ENCODE data around the gene GNG10. TPM values are rescaled to one million over a fixed set of nuclear protein-coding genes. Genes with fewer than 3 reads are reported as not detected.

Gene GNG10
- total RNA-seq, 1 experiment from 2014 or later: 31.0 TPM

DNA sequence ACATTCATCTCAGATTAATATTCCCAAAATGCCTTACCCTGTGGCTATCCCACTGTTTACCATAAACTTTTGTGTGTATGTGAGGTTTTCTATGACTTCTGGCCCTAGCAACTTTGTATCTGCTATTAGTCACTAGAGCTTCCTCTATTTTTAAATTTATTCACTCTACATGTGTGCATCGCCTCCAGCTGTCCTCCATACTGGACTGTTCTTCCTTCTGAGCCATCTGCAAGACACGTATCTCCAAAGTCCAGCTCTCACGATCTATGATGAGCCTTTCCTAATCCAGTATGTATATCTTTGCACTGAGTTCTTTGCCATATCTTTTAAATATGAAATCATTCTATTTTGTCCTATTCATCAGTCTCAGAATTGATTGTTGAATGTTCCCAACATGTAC is 1.7 kb upstream of the GNG10 start:
- no peak overlapping the region for H3K4me2 ChIP-seq (ENCODE audit: insufficient read depth, insufficient read length, low read length)
- H2BK15ac ChIP-seq (ENCODE audit: low read depth, low read length): no peak overlapping the region
- peaks cover 5 to 12% (median 5%) of the 10 kb centered on the region in 3 experiments; a peak in 6 of 7 replicates for H3K36me3 Mint-ChIP-seq (ENCODE audit: insufficient read depth in 1 of 3, low read depth in 3 of 3)
- H4K8ac ChIP-seq (replicated peaks; ENCODE audit: insufficient read length, low read depth, low read length): no peak overlapping the region
- TF ChIP-seq, protein P1, sequence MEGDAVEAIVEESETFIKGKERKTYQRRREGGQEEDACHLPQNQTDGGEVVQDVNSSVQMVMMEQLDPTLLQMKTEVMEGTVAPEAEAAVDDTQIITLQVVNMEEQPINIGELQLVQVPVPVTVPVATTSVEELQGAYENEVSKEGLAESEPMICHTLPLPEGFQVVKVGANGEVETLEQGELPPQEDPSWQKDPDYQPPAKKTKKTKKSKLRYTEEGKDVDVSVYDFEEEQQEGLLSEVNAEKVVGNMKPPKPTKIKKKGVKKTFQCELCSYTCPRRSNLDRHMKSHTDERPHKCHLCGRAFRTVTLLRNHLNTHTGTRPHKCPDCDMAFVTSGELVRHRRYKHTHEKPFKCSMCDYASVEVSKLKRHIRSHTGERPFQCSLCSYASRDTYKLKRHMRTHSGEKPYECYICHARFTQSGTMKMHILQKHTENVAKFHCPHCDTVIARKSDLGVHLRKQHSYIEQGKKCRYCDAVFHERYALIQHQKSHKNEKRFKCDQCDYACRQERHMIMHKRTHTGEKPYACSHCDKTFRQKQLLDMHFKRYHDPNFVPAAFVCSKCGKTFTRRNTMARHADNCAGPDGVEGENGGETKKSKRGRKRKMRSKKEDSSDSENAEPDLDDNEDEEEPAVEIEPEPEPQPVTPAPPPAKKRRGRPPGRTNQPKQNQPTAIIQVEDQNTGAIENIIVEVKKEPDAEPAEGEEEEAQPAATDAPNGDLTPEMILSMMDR (conservative IDR thresholded peaks at IDR 0.05): no peak
- H3K27ac Mint-ChIP-seq: no peak overlapping the region
- H4K20me1 ChIP-seq (ENCODE audit: control insufficient read depth, insufficient read depth, insufficient read length): no peaks in the 10 kb centered on the region
- DNase-seq: no peak
- no peaks in the 10 kb centered on the region; the same call in 1 of the 2 replicates for H3K79me2 ChIP-seq (ENCODE audit: insufficient read depth, low read length)
- H2BK120ac ChIP-seq (ENCODE audit: low read depth, low read length, poor library complexity, severe bottlenecking): no peak overlapping the region
- H3K79me1 ChIP-seq (ENCODE audit: insufficient read depth, low read depth, low read length, poor library complexity, severe bottlenecking): no peaks in the 10 kb centered on the region
- no peak overlapping the region for H3T11ph ChIP-seq (ENCODE audit: low read length)
- no CpG with 5 or more reads among the region's 3 CpGs for whole genome bisulfite sequencing (ENCODE audit: extremely low coverage, insufficient read length, low lambda C conversion rate)
- H3K4me1 ChIP-seq (ENCODE audit: insufficient read depth, low read length): peaks cover 7% of the 10 kb centered on the region; the same call in 1 of the 2 replicates
- no peak overlapping the region for H4K5ac ChIP-seq (ENCODE audit: insufficient read length, low read depth, low read length)
- no peak overlapping the region for H2BK5ac ChIP-seq (ENCODE audit: insufficient read length, low read length)
- no peak overlapping the region for H3K9ac ChIP-seq (ENCODE audit: extremely low read depth, insufficient read length, low read length)
- H4K91ac ChIP-seq (ENCODE audit: insufficient read length, low read depth, low read length): no peak overlapping the region
- no peak overlapping the region for H3K4ac ChIP-seq (ENCODE audit: low read depth, low read length)
- H3K9me3 ChIP-seq (ENCODE audit: control insufficient read depth, low read depth, low read length): no peaks in the 10 kb centered on the region
- no peak overlapping the region for H2BK12ac ChIP-seq (ENCODE audit: insufficient read length, low read depth, low read length)
- H3K23ac ChIP-seq (ENCODE audit: insufficient read length, low read depth, low read length): no peak overlapping the region
- no peak overlapping the region for H2AK5ac ChIP-seq (ENCODE audit: insufficient read length, low read length)
- no peaks in the 10 kb centered on the region; a peak in 1 of 5 replicates for H3K9me3 Mint-ChIP-seq
- H3K18ac ChIP-seq (ENCODE audit: insufficient read length, low read depth, low read length): no peak overlapping the region
- peaks cover 15% of the 10 kb centered on the region for H3K27me3 Mint-ChIP-seq (ENCODE audit: low read depth)
- no peak overlapping the region for H3K14ac ChIP-seq (ENCODE audit: insufficient read depth, low read length)
- no peak overlapping the region for H3K56ac ChIP-seq (ENCODE audit: insufficient read length, low read depth, low read length)
- no peaks in the 10 kb centered on the region for H3K27me3 ChIP-seq (ENCODE audit: insufficient read depth, low read length)
- no peak overlapping the region for H2BK20ac ChIP-seq (ENCODE audit: low read depth, low read length, poor library complexity, severe bottlenecking)
- peaks cover 21% of the 10 kb centered on the region in 2 experiments for H3K4me1 Mint-ChIP-seq
- no peak overlapping the region for H3K27ac ChIP-seq (ENCODE audit: insufficient read length, low read depth, low read length)
- H2AFZ ChIP-seq (ENCODE audit: low read length): no peak overlapping the region
- peaks cover 7% of the 10 kb centered on the region for H3K23me2 ChIP-seq (ENCODE audit: insufficient read length, low read depth, low read length, poor library complexity, severe bottlenecking)
- no peak overlapping the region for H3K4me3 Mint-ChIP-seq
